ENCODE results near the gene PKNOX2.

DNA sequence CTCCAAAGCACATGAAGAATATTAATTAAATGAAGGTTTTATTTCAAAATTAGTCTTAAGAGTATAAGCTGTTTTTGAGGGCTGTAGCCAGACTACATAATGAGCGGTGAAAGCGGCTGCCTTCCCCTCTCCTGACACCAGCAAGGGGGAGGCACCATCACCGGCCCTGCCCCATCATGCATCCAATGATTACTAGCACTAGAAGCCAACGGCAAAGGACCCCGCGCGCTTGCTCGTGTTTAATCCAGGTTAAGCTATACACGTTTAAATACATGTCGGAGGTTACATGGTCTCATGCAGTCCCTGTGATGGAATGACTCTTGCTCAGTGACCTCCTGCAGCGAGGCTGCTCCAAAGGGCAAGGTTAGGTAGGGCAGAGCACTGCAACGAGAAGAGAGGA lies 281.2 kb downstream of the PKNOX2 start:
- TF ChIP-seq, protein P1, sequence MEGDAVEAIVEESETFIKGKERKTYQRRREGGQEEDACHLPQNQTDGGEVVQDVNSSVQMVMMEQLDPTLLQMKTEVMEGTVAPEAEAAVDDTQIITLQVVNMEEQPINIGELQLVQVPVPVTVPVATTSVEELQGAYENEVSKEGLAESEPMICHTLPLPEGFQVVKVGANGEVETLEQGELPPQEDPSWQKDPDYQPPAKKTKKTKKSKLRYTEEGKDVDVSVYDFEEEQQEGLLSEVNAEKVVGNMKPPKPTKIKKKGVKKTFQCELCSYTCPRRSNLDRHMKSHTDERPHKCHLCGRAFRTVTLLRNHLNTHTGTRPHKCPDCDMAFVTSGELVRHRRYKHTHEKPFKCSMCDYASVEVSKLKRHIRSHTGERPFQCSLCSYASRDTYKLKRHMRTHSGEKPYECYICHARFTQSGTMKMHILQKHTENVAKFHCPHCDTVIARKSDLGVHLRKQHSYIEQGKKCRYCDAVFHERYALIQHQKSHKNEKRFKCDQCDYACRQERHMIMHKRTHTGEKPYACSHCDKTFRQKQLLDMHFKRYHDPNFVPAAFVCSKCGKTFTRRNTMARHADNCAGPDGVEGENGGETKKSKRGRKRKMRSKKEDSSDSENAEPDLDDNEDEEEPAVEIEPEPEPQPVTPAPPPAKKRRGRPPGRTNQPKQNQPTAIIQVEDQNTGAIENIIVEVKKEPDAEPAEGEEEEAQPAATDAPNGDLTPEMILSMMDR (conservative IDR thresholded peaks at IDR 0.05; ENCODE audit: low read length) = no peak
- no peak for TF ChIP-seq EZH2phosphoT487 (IDR thresholded peaks at IDR 0.05; ENCODE audit: borderline replicate concordance, low read depth, low read length)

Data from OCI-LY7 (cell line).